GM21515 (cell line): ENCODE measurements around the gene EMX2.

Experiments
- ATAC-seq: cut with Tn5 transposase; IDR thresholded peaks from one replicate; pipeline ENCODE4 v1.9.1; 2021; ENCODE audit not compliant: unreplicated experiment

The EMX2 gene

DNA sequence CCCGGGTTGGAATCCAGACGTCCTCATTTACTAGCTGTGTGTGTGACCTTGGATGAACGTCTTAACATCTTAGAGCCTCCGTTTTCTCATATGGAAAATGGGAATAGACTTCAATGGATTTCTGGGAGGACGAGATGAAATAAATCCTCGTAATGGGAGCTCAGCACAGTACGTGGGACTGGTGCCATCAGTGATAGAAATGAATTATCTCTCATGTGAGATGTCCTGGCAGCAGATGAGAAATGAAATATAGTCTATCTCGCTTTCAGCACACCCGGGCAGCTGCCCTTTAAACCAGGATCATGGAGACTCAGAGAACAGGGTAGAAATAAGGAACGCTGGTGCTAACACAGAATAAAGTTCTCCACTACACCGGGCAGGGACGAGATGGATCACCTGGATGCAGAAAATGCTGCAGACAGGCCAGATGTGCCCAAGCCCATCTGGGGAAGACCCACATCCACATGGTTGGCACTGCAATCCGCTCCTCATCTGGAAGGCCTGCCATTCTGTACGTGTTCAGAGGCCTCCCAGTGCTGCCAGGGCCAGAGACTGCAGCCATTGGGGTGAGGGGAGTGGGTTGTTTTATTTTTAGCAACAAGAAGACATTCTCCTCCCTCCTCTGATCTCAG is 11.1 kb upstream of the EMX2 start:
- no peak for ATAC-seq

DNA sequence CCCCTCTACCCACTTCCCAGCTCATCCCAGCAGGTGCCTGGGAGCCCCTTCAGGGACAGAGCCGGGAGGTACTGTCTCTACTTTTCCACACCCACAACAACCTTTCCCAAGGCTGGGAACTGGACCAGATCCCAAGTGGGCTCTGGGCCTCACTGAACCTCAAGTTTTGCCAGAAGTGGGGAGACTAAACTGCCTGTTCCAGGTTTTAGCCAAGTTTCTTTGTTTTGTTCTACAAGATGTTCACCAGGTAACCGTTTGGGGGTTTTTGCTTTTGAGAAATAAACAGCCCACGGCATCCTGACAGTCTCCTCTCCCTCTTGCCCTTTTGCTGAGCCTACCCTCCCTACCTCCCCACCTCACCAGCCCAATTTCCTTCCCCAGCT is 10.6 kb upstream of the EMX2 start:
- no peak for ATAC-seq

DNA sequence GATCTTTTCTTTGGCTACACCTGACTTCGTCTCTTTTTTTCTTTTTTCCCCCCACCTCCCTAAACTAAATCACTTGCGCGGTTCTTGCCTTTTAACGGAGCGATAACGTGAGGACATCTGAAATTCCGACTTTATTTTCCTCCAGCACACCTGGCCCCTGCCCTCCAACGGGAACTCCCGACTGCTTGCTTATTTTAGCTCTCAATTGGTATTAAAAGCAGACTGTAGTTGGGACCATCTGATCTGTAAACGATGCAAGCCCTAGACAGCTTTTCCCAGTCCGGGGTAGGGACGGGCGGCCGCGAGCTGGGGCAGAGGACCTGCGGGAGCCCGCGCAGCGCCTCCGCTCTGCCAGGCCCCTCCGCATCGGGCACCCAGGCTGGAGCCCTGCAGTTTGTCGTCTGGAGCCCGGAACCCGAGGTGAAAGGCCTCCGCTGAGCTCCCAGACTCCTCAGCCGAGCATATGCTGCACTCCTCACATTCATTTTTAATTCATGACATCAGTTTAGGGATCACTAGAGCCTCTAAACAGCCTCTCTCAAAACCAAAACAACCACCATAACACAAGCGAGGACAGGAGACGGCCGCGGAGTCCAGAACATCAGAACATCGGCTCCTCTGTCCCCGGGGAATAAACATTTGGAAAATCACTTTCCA is 10.0 kb upstream of the EMX2 start:
- ATAC-seq = no peak

DNA sequence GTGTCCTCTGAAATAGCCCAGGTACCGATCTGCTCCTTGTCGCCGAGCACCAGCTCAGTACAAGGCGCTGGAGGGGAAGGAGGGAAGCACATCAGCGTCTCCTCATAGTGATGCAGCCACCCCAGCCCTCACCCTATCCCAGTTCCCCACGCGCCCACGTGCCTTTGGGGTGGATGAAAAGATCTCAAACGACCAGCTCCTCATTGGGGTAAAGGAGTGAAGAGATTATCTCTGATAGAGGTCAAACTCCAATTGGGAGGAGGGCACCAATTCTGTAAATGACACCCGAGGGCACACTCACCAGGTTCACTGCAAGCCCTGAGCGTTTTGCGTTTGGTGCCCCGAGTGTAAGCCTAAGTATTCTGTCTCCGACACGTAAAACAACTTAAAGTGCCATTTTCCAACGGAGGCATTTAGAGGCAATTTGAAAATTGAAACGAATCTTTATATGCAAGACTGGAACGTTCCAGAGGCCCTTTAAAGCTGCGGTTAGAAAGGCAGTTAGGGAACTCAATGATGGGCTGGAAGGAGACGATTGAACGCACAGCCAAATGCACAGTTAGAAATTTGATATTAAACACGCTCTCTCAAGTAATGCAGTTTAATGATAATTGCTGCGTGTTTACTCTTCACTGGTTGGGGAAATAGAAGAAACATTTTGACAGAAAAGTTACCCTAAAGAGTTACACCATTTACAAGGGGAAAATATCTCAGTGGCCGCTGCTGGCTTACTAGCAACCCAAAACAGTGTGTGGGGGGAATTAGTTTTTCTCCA is 8.9 kb upstream of the EMX2 start:
- no peak for ATAC-seq

DNA sequence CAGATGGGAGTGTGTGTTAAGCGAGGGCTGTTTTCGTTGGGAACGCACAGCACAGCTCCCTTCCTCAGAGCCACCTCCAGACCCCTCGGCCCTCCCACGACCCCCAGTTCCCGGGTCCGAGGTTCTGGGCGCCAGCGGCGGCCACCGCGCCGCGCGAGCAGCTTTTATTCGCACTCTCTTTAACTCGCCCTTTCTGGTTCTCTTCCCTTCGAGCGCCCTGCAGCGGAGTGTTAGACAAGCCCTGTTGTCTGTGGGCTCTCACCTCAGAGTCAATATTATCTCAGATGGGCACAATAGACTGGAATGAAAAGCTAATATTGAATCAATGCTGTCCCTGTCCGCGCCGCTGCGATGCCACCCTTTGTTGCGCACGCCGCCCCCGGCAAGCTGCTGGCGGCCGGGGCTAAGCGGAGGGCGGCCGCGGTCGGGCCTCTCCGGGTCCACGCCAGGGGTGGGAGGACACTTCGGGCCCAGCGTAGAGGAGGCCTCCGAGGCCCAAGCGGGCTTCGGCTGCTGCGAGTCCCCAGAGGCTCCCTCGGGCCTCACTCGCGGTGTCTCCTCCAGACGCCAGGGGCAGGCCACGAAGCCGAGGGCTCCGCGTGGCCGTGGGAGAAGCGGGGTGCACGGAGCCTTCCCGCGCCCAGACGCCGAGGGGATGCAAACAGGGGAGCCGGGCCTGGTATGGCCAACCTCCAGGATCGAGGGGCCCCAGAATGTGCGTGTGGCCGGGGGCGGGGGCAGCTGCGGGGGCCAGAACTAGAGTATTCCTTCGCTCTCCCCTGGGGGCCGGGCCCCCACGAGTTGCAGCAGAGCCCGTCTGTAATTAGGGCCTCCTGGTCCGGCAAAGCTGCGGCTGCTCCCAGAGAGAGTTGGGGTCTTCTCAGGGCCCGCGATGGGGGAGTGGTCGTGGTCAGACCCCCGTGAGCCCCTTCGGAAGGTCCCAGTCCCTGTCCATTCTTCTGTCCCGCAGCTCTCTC is 7.9 kb upstream of the EMX2 start:
- ATAC-seq = no peak

DNA sequence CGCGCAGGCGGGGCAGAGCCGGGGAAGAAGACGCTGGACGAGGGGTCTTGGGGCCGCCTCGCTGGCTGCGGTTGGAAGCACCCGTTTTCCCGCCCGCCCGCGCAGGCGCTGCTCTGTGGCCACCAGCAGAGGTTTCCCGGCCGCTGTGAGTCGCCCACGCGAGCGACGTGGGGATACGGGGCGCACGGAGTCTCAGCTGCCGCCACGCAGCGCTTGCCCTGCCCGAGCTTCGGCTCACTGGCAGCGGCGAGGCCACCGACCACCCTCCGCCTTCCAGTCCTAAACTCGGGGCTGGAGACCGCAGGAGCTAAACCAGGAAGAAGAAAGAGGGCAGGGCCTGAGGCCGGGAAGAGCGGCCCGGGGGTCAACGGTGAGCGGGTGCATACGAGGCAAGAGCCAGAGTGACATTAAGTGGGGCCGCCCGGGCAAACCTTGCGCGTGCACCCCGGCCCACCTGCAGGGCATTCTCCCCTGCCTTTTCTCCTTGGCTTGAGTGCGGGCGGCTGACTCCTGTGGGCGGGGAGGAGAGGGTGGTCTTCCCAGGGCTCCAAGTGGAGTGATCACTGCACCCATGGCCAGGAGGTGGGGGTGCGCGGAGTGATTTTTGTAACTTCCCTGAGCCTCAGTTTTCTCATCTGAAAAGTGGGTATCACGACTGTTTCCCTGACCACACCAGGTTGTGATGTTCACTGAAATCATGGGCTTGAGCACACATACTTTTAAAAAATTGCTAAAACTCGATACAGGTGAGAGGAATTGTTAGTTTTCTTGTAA is 7.1 kb upstream of the EMX2 start:
- ATAC-seq = no peak

DNA sequence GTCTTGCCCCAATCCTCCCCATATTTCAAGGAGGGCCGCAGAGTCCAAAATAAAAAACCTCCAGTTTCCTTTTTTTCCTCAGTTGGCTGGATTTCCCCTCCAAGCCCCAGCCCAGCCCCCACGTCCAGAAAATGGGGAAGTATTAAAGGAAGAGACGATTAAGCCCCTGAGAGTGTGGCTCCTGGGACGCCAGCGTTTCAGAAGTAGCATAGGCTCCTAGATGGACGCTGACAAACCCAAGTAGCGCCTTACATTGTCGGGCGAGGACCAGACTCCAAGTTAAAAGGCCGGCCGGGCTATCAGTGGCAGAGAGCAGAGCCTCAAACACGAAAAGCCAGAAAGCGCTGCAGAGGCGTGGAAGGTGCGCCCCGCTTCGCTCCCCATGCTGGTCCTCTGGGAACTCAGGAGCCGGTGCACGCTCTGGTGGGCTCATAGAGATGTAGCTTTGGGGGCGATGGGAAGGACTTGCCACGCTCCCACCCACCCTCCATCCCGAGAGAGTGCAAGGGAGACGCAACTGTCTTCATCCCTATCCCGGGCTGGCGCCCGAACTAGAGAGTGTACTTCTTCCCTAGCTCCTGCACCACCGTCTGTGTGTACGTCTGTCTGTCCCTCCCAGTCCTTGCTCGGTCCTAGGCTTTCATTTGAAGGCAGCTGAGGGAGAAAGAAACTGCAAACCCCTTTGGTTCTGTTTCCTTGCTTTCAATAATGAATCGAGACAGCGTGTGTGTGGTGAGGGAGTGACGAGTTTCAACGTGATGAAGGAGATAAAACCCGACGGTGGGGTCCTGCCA is 6.3 kb upstream of the EMX2 start:
- ATAC-seq = no peak

DNA sequence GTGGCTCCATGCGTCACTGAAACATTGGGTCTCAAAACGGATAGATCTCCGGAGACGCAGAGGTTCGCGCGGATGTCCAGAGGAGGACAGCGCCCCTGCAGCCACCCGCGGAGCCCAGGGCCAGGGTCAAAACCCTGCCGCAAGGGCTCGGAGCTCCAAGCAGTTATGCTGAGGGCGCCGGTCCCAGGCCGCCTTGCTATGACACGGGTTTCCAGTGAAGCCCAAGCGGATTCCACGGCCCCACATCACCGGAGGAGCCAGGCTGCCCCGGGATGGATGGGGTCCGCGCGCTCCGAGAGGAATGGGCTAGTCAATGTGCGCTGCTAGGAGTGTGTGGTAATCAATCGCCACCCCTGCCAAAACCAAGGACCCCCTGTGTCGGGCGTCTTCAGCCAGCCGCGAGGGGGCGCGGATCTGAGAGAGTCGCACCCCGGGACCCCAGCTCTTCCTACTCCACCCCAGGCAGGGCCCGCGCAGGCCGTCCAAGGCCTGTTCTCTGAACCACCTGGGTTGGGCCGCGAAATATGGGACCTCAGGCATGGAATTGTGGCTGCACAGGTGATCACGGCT is 5.6 kb upstream of the EMX2 start:
- ATAC-seq = no peak

DNA sequence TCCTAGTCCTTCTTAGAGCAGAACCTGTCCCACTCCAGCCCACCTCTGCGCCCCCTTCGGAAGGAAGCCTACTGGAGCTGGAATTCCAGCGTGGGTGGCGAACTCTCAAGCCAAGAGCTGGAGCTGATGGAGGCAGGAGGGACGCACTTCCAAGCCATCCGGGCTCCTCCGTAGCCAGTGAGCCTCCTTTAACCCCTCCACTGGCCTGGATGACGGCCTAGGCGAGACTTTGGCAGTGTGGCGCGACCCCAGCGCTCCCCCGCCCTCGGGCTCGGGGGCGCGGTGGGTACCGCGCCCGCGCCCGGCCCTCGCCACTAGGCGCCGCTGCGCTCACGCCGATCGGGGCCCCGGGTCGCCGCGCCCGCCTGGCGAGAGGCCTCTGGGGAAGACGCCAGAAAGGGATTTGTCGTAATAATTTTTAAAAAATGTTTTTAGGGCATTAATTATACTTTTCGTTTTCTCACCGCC is 5.1 kb upstream of the EMX2 start:
- no peak for ATAC-seq

DNA sequence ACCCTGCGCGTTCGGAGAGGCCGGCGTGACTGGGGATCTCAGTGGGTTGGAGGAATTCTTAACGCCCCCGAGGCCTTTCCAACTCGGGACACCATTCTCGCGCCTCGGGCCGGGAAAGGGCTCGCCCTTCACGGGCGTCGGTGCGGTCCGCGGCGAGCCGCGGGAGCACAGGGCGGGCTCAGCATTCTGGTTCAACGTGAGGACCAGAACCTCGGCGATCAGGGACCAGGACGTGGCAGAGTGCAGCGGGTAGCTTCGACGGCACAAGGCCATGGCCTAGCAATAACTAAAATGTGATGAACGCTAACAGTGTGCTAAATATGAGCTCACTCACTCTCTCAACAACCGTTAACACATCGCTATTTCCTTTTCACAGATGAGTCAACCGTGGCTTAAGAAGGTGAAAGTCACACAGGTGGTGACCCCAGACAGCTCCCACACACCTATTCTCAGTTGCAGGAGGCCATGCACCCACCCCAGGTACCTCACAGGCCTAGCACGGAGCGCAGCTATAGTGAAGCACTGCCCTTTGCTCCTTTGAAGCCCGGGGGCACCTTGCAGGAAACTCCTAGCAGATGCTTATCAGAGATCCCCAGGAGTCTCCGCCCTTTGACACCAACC is 4.5 kb upstream of the EMX2 start:
- ATAC-seq = no peak

DNA sequence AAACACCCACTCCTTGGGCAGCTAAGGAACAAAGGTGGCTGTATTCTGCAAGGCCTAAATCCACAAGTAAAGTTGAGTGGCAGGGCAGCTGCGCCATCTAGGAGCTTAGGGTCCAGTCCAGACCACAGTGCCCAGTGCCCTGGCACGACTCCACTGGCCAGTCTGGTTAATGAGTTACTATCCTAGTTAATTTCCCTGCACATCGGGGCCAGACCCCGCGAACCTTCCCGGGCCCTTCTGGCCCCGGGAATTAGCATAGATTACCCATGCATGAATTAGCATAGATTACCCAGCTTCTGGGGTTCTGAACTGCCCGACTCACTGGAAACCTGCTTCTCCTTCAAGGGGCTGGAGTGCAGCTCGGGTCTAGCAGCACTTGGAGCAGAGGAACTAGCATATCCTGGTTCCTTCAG is 3.2 kb upstream of the EMX2 start:
- no peak for ATAC-seq

DNA sequence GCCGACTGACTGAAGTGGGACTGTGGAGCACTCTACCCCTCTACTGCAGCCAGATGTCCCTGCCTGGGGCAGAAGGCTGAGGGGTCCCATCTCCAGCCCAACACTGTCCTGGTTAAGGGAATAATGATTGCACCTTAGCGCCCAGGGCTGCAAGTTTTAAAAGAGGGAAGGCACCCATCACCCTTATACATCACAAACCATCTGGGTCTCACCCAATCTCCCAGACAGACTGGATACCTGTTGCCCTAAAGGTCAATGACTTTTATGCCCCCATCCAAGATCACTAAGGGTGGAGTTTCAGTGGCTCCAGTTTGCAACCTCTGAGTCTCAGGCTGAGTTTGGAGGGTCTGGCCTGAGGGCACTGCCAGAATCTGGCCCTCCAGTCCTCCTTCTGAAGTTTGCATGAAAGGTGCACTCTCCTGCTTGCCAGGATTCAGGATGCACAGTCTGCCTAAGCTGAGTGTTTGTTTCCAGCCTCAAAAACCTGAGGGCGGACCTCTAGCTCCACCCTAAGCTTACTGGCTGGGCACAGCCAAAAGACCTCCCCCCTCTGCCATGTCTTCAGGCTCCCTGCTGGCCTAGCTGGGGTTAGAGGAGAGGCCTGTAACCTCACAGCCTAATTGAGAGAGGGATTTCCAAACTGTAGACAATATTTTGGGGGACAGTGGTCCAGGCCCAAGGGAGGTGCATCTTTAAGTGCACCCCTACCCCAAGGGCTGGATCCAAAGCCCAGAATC is 2.5 kb upstream of the EMX2 start:
- ATAC-seq = no peak

DNA sequence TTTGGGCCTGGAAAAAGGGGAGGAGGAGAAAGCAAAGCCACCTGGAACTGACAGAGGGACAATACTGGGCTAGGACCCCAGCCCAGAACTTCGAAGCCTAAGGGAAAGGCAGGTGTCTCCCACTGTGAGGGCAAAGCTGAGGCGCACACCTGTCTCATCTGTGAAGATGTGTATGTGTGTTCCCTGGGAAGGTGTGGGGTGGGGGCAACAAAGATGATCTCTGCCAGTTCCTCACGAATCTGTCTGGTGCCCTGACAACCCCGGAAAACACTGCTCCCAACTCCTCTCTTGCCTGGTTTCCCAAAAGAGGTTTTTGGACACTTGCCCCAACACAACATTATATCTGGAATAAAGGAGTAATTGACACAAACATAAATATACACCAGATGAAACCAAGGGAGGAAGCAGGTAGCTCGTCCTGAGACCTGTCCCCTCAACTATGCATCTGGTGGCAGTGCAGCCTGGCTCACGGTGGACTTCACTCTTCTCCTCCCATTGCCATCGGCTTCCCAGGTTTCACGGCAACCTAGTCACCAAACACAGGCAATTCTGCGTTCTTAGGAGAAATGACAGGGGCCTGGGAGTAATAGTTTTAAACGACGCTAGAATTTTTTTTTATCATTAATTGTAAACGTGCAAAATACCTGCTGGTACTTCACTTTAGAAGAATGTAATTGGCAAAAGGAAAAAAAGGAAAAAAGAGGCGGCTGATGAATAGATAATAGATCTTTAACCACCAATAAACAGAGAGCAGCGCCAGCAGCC is 1.7 kb upstream of the EMX2 start:
- no peak for ATAC-seq

DNA sequence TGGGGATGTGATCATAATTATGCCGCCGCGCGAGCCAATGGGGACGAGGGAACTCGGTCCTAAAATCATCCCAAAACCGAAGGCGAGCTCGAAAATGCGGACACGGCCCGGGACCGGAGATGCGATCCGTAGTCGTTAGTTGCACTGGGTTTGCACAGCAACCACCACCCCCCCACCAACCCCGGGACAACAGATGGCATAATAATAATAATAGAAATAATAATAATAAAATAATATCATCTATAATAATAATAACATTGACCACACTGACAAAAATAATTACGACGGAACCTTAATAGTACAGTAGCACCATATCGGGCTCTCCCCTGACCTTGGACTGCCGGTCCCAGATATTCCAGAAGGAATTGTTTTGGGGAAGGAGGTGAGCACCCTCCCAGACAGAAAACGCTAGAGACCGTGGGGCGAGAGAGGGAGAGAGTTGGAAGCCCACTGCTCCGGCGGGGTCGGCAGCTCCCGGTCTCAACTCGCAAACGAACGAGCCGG is 1.1 kb upstream of the EMX2 start:
- ATAC-seq = no peak

DNA sequence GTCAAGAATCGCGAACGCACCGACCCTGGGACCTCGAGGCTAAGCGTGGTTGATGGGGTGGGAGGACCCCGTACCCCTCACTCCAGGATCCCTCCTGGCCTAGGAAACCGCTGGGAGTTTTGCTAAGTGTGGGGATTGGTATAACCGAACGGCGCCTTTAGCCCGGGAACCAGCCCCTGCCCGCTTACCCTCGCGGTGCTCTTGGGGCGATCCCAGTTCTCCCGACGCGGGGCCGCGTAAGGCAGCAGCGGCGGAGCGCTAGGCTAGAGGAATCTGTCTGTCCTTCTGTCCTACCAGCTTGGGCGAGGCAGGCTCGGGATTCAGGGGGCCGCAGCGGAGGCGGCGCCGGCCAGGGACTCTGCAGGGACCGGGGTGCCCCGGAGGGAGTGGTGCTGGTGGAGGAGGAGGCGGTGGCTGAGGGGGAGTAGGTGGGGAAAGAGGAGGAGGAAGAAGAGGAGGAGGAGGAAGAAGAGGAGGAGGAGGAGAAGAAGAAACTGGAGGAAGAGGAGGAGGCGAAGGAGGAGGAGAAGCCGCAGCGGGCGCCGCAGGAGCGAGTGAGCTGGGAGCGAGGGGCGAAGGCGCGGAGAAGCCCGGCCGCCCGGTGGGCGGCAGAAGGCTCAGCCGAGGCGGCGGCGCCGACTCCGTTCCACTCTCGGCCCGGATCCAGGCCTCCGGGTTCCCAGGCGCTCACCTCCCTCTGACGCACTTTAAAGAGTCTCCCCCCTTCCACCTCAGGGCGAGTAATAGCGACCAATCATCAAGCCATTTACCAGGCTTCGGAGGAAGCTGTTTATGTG is 439 bp upstream of the EMX2 start:
- no peak for ATAC-seq
